HG03060 (cell line): ENCODE results near the gene CEP70.
A peak's percentile ranks its signal among the peaks of the same experiment; 100 is the strongest.
"Not testable (repeated sequence)": the region's sequence is repeated elsewhere in the genome, so short reads cannot be mapped to it uniquely, and the experiment has no call there.

Experiments
- ATAC-seq: cut with Tn5 transposase; IDR thresholded peaks from one replicate; pipeline ENCODE4 v1.9.1; 2021; ENCODE audit warnings: low read depth, moderate number of reproducible peaks; ENCODE audit not compliant: unreplicated experiment

CEP70 gene

GRCh38 chr3:138594935-138595610, 1.0 kb upstream of the CEP70 start:
- ATAC-seq = peak; percentile 3

GRCh38 chr3:138593488-138594149, 441 bp downstream of the CEP70 start:
- no peak for ATAC-seq

- no peak for ATAC-seq
These were observed 2.7 kb downstream of the CEP70 start for GRCh38 chr3:138591392-138591791.

- no peak for ATAC-seq
These were observed 5.6 kb downstream of the CEP70 start for GRCh38 chr3:138588445-138588844.

GRCh38 chr3:138587374-138587773, 6.7 kb downstream of the CEP70 start:
- ATAC-seq = no peak

GRCh38 chr3:138578961-138579574, 15.0 kb downstream of the CEP70 start:
- ATAC-seq = no peak

GRCh38 chr3:138578141-138578540, 15.9 kb downstream of the CEP70 start:
- peak; percentile 88 for ATAC-seq

- ATAC-seq = no peak
These were observed 20.9 kb downstream of the CEP70 start for GRCh38 chr3:138573138-138573537.

GRCh38 chr3:138569624-138570023, 24.4 kb downstream of the CEP70 start:
- not testable (repeated sequence) for ATAC-seq

GRCh38 chr3:138569090-138569489, 25.0 kb downstream of the CEP70 start:
- no peak for ATAC-seq

GRCh38 chr3:138567403-138567802, 26.7 kb downstream of the CEP70 start:
- ATAC-seq = no peak

GRCh38 chr3:138566293-138566692, 27.8 kb downstream of the CEP70 start:
- not testable (repeated sequence) for ATAC-seq

- ATAC-seq = not testable (repeated sequence)
These were observed 31.2 kb downstream of the CEP70 start for GRCh38 chr3:138562902-138563301.

- no peak for ATAC-seq
These were observed 33.6 kb downstream of the CEP70 start for GRCh38 chr3:138560501-138560900.

- ATAC-seq = no peak
These were observed 34.9 kb downstream of the CEP70 start for GRCh38 chr3:138559134-138559533.

GRCh38 chr3:138554775-138555174, 39.3 kb downstream of the CEP70 start:
- ATAC-seq = not testable (repeated sequence)

- not testable (repeated sequence) for ATAC-seq
These were observed 43.1 kb downstream of the CEP70 start for GRCh38 chr3:138550958-138551357.

- no peak for ATAC-seq
These were observed 44.7 kb downstream of the CEP70 start for GRCh38 chr3:138549179-138549977.

- ATAC-seq = no peak
These were observed 46.6 kb downstream of the CEP70 start for GRCh38 chr3:138547342-138547975.

- ATAC-seq = no peak
These were observed 49.5 kb downstream of the CEP70 start for GRCh38 chr3:138544546-138544945.
